NT2/D1 (cell line): ENCODE measurements around the gene PLBD2.

Experiments
- SUZ12 ChIP-seq: IDR thresholded peaks from 2 replicates; pipeline ENCODE4 v1.6.1; 2011; ENCODE audit not compliant: insufficient read length, insufficient read depth; ENCODE audit errors: extremely low read depth
- ZNF274 ChIP-seq: IDR thresholded peaks from 2 replicates; pipeline ENCODE4 v1.6.1; 2011; ENCODE audit warnings: mild to moderate bottlenecking, low read depth, low read length

- no peak for TF ChIP-seq ZNF274
- TF ChIP-seq SUZ12: no peak
Measured at GRCh38 chr12:113400362-113400761, 42.0 kb downstream of the PLBD2 start.
